ENCODE data around the gene LPAR3. TPM values are rescaled to one million over a fixed set of nuclear protein-coding genes. Genes with fewer than 3 reads are reported as not detected.

The LPAR3 gene
- total RNA-seq, 4 donors from 2014 or later: 0.72 TPM; not detected in 3

GRCh38 chr1:84847253-84848250, 45.5 kb downstream of the LPAR3 start:
- TF ChIP-seq, protein P1, sequence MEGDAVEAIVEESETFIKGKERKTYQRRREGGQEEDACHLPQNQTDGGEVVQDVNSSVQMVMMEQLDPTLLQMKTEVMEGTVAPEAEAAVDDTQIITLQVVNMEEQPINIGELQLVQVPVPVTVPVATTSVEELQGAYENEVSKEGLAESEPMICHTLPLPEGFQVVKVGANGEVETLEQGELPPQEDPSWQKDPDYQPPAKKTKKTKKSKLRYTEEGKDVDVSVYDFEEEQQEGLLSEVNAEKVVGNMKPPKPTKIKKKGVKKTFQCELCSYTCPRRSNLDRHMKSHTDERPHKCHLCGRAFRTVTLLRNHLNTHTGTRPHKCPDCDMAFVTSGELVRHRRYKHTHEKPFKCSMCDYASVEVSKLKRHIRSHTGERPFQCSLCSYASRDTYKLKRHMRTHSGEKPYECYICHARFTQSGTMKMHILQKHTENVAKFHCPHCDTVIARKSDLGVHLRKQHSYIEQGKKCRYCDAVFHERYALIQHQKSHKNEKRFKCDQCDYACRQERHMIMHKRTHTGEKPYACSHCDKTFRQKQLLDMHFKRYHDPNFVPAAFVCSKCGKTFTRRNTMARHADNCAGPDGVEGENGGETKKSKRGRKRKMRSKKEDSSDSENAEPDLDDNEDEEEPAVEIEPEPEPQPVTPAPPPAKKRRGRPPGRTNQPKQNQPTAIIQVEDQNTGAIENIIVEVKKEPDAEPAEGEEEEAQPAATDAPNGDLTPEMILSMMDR (IDR thresholded peaks at IDR 0.05): no peak
- ATAC-seq (ENCODE audit: low FRiP score): no peak
- DNase-seq (ENCODE audit: low spot score): no peak

DNA sequence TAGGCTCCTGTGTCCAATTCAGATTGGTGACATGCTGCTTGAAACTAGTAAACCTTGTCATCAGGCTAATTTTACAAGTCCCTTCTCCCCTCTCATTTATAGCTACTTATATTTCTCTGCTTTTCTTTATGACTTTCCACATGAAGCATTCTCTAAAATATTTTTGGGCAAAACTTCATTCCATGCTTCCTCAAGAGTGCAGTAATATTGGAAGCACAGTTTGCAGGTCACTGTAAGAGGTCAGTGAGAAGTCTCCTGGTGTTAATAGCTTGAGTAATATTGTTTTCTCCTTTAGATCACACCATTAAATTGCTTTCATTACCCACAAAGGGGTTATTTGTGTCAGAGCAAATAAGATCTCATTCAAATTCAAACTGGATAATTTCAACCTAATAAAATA, 46.6 kb downstream of the LPAR3 start:
- DNase-seq (ENCODE audit: low spot score) (no peak), ATAC-seq (ENCODE audit: low FRiP score) (no peak)
- TF ChIP-seq, protein P1 (IDR thresholded peaks at IDR 0.05): no peak

DNA sequence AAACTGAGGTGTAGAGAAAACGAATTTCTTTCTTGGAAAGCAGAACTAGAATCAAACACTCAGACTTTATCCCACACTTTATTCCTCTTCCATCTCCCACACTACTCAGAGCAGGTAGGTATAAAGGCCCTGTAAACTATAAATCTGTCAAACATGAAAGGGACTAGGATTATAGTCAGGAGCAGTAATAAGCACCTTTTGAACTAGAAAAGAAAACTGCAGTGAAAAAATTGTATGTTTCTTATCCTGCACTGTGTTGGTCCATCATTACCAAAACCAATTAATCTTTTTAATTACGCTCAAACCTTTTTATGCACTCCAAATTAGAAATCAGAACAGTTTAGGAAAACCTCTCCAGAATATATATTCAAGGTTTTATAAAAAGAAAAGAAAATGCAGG, 47.6 kb downstream of the LPAR3 start:
- ATAC-seq (ENCODE audit: low FRiP score) (no peak), DNase-seq (ENCODE audit: low spot score) (no peak)
- TF ChIP-seq, protein P1 (IDR thresholded peaks at IDR 0.05): no peak

DNA sequence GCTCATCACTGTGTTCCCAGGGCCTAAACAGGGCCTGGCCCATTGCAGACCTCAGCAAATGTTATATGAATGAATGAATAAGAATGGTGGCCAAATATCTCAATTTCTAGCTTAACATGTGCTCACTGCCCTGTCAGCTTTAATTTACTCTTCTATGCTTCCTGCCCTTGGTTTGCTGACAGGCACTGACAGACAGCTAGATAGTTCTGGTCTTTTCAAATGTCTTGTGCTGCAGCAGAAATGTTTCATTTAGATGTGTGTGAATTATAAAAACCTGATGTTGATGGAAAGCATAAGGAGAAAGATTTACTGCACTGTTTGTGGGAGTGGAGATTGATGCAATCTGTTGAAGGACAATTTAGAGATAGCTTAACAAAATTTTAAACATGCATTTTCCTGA, 48.9 kb downstream of the LPAR3 start:
- no peak for DNase-seq (ENCODE audit: low spot score)
- ATAC-seq (ENCODE audit: low FRiP score): no peak
- TF ChIP-seq, protein P1 (IDR thresholded peaks at IDR 0.05): no peak

- ATAC-seq (ENCODE audit: low FRiP score) (no peak), DNase-seq (ENCODE audit: low spot score) (no peak)
- TF ChIP-seq, protein P1 (IDR thresholded peaks at IDR 0.05): no peak
Measured at GRCh38 chr1:84842748-84843231, 50.2 kb downstream of the LPAR3 start.

- DNase-seq (ENCODE audit: low spot score) (no peak), ATAC-seq (ENCODE audit: low FRiP score) (no peak)
- TF ChIP-seq, protein P1 (IDR thresholded peaks at IDR 0.05): no peak
Measured at GRCh38 chr1:84841971-84842370, 51.0 kb downstream of the LPAR3 start.
